HG02852 (cell line): ENCODE measurements around the gene CACNA1C.

Source experiments
- ATAC-seq: cut with Tn5 transposase; IDR thresholded peaks from one replicate; pipeline ENCODE4 v1.9.1; 2021; ENCODE audit warnings: mild to moderate bottlenecking, moderate library complexity; ENCODE audit not compliant: unreplicated experiment

Gene CACNA1C

GRCh38 chr12:2333491-2334195, 280.9 kb downstream of the CACNA1C start:
- no peak for ATAC-seq

- ATAC-seq = no peak
Measured at GRCh38 chr12:2334271-2334670, 281.5 kb downstream of the CACNA1C start.

GRCh38 chr12:2334689-2335088, 281.9 kb downstream of the CACNA1C start:
- ATAC-seq = no peak

- no peak for ATAC-seq
Measured at GRCh38 chr12:2335109-2335508, 282.3 kb downstream of the CACNA1C start.

GRCh38 chr12:2335513-2335912, 282.7 kb downstream of the CACNA1C start:
- ATAC-seq = no peak

GRCh38 chr12:2335916-2336315, 283.1 kb downstream of the CACNA1C start:
- ATAC-seq = no peak

- peak; percentile 94 for ATAC-seq
Measured at GRCh38 chr12:2336409-2336829, 283.6 kb downstream of the CACNA1C start.

GRCh38 chr12:2337031-2338010, 284.5 kb downstream of the CACNA1C start:
- ATAC-seq = no peak

GRCh38 chr12:2338381-2338780, 285.6 kb downstream of the CACNA1C start:
- ATAC-seq = no peak

- ATAC-seq = no peak
Measured at GRCh38 chr12:2338991-2339431, 286.2 kb downstream of the CACNA1C start.

GRCh38 chr12:2341051-2341751, 288.4 kb downstream of the CACNA1C start:
- ATAC-seq = no peak

- no peak for ATAC-seq
Measured at GRCh38 chr12:2341871-2342270, 289.1 kb downstream of the CACNA1C start.

- no peak for ATAC-seq
Measured at GRCh38 chr12:2343681-2344080, 290.9 kb downstream of the CACNA1C start.

GRCh38 chr12:2344476-2344875, 291.7 kb downstream of the CACNA1C start:
- no peak for ATAC-seq

GRCh38 chr12:2344885-2345284, 292.1 kb downstream of the CACNA1C start:
- no peak for ATAC-seq

- ATAC-seq = no peak
Measured at GRCh38 chr12:2345902-2346301, 293.1 kb downstream of the CACNA1C start.

GRCh38 chr12:2346416-2346815, 293.6 kb downstream of the CACNA1C start:
- no peak for ATAC-seq

GRCh38 chr12:2347137-2347843, 294.5 kb downstream of the CACNA1C start:
- ATAC-seq = no peak

GRCh38 chr12:2347844-2348481, 295.2 kb downstream of the CACNA1C start:
- no peak for ATAC-seq

- no peak for ATAC-seq
Measured at GRCh38 chr12:2348482-2348852, 295.7 kb downstream of the CACNA1C start.
